ENCODE data around the gene DAZ1. TPM values are rescaled to one million over a fixed set of nuclear protein-coding genes. Genes with fewer than 3 reads are reported as not detected.
"Not testable (repeated sequence)": the region's sequence is repeated elsewhere in the genome, so short reads cannot be mapped to it uniquely, and the experiment has no call there.

DAZ1 gene, protein sequence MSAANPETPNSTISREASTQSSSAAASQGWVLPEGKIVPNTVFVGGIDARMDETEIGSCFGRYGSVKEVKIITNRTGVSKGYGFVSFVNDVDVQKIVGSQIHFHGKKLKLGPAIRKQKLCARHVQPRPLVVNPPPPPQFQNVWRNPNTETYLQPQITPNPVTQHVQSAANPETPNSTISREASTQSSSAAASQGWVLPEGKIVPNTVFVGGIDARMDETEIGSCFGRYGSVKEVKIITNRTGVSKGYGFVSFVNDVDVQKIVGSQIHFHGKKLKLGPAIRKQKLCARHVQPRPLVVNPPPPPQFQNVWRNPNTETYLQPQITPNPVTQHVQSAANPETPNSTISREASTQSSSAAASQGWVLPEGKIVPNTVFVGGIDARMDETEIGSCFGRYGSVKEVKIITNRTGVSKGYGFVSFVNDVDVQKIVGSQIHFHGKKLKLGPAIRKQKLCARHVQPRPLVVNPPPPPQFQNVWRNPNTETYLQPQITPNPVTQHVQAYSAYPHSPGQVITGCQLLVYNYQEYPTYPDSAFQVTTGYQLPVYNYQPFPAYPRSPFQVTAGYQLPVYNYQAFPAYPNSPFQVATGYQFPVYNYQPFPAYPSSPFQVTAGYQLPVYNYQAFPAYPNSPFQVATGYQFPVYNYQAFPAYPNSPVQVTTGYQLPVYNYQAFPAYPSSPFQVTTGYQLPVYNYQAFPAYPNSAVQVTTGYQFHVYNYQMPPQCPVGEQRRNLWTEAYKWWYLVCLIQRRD
- not detected for total RNA-seq

DNA sequence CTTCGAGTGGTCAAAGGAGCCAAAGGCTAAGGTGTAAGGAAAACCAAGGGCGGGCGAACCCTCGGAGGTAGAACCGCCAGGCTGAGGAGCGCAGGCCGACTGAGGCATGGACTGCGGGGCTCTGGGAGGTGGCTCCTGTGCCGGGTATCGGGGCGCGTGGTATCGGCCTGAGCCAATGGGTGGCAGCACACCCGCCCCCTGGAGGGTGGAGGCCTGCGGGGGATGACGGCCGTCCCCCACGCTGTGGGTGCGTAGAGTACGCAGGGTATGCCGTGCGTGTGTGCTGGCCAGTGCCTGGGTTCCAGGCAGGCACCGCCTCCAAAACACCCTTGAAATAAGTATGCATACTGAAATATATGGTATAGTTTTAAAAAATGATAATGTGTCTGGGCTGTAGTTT is at the start of gene DAZ1:
TSS of gene DAZ1 (minus strand) at position 101 of the 400 bp plus-strand sequence. CDS start 208 bp downstream, outside the sequence.
- not testable (repeated sequence) for DNase-seq (ENCODE audit: low spot score); ATAC-seq (ENCODE audit: low FRiP score)

DNA sequence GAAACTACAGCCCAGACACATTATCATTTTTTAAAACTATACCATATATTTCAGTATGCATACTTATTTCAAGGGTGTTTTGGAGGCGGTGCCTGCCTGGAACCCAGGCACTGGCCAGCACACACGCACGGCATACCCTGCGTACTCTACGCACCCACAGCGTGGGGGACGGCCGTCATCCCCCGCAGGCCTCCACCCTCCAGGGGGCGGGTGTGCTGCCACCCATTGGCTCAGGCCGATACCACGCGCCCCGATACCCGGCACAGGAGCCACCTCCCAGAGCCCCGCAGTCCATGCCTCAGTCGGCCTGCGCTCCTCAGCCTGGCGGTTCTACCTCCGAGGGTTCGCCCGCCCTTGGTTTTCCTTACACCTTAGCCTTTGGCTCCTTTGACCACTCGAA is 20.4 kb upstream of the DAZ1 start, which contains the start of gene DAZ2:
TSS of gene DAZ2 (plus strand) at position 301 of the 400 bp plus-strand sequence. CDS start 208 bp downstream, outside the sequence.
- ATAC-seq (ENCODE audit: low FRiP score); DNase-seq (ENCODE audit: low spot score): not testable (repeated sequence)

DNA sequence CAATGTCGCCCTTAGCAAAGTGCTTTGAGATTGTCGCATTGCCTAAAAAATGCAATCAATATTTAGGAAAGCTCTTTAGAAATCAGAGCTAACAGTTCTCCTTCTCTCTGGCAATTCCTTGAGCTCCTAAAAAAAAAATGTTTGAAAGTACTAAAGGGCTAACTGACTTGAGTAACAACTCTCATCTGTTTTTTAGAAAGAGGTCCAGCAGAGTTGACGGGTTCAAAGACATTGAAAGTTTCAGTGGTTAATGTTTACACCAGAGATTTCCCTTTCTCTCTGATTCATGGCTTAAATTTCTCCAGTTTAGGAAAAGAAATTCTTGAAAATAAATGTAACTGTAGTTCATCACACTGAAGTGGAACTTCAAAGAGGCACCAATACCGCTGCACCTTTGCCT is 11.9 kb upstream of the DAZ1 start:
- DNase-seq (ENCODE audit: low spot score); ATAC-seq (ENCODE audit: low FRiP score): not testable (repeated sequence)

DNA sequence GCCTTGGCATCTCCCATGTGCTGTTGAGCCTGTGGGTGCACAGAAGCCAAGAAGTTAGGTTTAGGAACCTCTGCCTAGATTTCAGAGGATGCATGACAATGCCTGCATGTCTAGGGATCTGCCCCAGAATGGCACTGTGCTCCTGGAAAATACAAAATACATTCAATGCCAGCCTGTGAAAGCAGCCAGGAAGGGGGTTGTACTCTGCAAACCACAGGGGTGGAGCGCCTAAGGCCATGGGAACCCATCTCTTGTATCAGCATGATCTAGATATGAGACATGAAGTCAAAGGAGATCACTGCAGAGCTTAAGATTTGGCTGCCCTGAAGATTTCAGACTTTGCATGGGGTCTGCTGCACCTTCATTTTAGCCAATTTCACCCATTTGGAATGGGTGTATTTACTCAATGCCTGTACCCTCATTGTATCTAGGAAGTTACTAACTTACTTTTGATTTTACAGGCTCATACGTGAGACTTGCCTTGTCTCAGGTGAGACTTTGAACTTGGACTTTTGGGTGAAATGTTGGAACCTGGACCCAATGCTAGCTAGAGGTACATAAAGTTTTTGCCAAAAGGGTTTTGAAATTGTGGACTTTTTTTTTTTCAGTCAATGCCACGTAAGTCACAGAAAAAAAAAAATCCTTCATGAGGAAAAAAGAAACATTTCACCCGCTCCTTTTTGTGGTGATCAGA is 11.1 kb upstream of the DAZ1 start:
- not testable (repeated sequence) for ATAC-seq (ENCODE audit: low FRiP score); DNase-seq (ENCODE audit: low spot score)

DNA sequence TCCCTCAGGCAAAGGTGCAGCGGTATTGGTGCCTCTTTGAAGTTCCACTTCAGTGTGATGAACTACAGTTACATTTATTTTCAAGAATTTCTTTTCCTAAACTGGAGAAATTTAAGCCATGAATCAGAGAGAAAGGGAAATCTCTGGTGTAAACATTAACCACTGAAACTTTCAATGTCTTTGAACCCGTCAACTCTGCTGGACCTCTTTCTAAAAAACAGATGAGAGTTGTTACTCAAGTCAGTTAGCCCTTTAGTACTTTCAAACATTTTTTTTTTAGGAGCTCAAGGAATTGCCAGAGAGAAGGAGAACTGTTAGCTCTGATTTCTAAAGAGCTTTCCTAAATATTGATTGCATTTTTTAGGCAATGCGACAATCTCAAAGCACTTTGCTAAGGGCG is 8.6 kb upstream of the DAZ1 start:
- not testable (repeated sequence) for DNase-seq (ENCODE audit: low spot score); ATAC-seq (ENCODE audit: low FRiP score)

Other genes starting within 250 kb of the DAZ1 start
- gene BPY2, start 214.7 kb downstream of the DAZ1 start, total RNA-seq: not detected
- gene DAZ2, start 20.5 kb upstream of the DAZ1 start, total RNA-seq: not detected

Measured in omental fat pad (tissue), 4 donors.